Measurements from ENCODE around the gene KIRREL3. TPM values are rescaled to one million over a fixed set of nuclear protein-coding genes. Genes with fewer than 3 reads are reported as not detected.
A peak's percentile ranks its signal among the peaks of the same experiment; 100 is the strongest.

The KIRREL3 gene
- total RNA-seq, 1 donor from 2014 or later = 29.3 TPM

DNA sequence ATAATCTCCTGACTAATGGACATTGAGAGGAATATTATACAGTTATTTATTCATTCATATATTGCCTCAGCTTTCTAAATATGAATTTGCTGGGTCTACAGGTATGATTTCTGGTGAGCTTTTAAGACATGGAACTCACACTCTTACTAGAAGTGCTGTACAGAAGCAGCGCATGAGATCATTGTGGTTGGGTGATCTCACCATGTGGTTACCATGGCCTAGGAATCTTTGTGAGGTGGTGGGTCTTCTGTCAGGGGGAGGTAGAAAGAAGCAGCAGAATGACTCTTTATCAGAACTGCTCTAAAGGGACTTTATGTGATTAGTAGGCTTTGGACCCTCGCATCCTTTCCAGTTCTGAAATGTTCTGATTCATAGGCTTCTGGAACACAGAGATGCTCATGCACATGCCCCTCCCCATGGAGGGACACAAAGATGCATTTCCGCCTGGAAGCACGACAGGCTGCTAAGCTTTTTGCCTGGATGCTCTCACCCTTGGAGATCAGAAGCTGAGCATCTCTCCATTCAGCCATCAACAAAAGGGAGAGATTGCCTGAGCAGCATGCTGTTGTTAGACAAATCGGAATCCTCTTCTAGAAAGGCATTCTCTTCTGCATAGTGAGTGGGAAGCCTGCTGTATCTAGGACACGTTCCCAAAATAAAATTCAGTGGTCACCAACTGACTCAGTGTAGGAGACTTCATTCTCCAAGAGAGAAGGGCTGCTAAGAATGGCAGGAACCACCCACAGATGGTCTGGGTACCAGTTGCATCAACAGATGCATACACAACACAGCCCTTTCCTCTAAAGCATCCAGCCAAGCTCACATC lies 51.3 kb downstream of the KIRREL3 start:
- peak; percentile 73 for DNase-seq

DNA sequence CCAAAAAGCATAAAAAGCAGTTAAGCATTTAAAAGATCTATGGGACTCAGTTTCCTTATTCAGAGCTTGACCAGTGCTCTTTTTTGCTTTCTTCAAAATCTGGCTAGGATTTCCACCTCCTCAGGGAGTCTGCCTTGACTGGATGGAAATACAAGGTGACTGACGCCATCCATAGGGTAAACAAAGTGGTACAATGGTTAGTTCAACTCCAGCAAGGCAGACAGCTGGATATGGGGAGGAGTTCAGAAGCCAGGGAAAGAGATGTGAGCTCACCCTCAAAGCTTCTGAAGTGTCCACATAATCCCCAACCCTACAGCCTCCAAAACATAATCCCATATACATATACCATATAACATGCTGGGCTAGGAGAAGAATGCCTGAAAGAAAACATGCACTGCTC lies 52.0 kb downstream of the KIRREL3 start:
- DNase-seq = no peak

DNA sequence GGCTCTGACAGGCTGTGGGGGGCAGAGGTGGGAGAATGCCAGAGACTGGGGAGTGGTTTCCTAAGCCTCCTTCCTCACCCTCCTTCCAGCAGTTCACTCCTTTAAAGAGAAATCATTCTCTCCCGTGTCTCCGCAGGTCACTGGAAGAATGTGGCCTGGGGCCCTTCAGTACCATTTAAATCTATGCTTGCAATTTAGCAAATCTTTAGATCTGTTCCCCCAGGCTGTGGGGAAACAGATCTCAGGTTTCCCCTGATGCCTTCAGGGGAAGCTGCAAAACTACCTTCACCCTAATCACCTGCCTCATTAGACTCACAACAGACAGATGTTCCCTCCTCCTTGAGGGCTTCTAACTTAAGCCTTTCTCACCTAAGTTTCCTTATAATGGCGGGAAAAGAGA lies 55.3 kb downstream of the KIRREL3 start:
- no peak for DNase-seq

DNA sequence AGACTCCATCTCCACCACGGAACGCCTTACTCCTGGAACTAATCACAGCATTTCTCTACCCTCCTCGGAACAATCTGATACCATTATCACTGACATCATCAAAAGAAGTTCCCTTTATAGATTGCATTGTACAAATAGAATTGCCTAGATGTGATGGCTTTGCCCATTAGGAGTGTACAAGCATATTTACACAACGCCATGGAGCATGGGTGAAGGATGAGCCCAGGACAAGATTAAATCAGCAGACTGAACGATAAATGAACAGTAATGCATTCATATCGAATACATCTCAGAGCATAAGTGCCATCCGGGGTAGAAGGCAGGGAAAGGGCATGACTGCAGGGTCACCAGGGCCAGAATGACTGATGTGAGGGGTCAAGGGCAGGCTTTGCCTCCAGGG lies 57.3 kb downstream of the KIRREL3 start:
- no peak for DNase-seq

DNA sequence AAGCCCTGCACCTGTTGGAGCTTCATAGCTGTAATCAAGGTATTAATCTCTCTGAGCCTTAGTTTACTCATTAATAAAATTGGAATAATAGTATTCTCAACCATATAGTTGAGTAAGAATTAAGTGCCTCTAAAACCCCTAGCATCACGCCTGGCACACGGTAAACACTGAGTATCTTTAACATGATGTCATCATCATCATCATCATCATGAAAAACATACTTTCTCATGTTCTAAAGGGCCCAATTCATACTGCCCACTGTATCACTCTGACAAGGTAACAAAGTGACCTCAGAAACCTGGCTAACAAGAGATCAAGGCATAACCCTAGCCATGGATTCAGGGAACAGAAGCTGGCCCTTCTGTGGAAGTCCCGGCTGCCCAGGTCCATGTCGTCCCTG lies 58.4 kb downstream of the KIRREL3 start:
- no peak for DNase-seq

DNA sequence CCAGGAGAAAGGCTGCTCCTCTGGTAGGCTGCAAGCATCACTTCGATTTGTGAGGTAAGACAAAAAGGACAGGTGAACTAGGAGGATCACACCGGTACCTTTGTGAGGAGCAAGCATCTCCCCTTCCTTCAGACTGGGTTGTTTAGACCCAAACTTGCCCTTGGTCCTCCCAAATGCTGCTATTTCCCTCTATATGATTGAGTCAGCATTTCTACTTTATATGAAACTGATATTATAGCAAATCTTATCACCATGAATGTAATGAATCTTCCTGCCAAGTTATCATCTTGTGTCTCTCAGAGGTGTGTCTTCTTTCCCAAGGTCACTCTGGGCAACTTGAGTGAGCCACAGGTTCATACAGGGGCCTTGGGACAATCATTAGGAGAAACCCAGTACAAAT lies 61.0 kb downstream of the KIRREL3 start:
- no peak for DNase-seq

DNA sequence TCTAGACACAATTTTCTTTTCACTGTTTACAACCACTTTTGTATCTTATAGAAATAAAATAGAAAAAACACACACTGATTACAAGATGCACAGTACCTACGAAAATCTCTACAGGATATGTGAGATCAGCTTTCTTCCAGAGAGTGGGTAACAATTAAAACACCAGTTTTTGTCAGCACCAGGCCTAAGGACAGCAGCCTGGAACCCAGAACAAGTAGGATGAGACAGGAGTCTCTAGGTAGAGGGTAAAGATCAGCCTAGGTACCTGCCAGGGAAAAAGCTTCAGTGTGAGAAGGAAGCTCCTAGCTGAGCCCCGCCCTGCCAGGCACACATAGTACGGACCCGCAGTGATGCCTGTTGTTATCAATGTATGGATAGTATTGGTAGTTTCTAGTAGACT lies 61.9 kb downstream of the KIRREL3 start:
- no peak for DNase-seq

DNA sequence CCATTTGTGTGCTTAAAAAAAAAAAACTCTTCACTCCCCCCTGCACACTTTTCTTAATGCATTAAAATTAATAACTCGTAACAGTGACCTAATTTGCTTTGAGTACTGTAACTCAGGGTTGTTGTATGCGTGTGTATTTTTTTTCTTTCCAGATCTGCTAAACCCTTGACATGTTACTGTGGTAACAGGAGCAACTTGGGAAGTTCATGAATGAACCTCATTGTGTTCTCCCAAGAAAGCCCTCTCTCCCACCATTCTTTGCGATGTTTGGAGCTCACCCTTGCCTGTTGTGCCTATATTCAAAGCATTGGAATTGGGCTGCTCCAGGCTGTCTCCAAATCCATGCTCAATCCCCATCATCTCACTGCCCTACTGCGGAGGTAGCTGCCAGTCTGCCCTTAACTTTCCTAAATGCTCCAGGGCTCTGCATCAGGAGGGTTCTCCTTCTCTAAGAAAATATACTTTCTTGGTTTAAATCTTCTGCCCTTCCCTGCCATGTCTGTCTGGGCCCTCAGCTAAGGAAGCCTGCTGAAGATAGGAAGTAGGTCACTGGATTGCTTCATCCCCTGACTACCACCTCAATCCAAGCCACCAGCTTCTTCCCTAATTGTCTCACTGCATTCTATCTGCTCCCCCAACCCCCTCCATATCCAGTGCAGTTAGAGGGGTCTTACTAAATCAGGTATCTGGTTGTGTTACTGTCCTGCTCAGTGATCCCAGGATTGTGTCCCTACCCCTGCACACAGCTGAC lies 70.3 kb downstream of the KIRREL3 start:
- DNase-seq = no peak

DNA sequence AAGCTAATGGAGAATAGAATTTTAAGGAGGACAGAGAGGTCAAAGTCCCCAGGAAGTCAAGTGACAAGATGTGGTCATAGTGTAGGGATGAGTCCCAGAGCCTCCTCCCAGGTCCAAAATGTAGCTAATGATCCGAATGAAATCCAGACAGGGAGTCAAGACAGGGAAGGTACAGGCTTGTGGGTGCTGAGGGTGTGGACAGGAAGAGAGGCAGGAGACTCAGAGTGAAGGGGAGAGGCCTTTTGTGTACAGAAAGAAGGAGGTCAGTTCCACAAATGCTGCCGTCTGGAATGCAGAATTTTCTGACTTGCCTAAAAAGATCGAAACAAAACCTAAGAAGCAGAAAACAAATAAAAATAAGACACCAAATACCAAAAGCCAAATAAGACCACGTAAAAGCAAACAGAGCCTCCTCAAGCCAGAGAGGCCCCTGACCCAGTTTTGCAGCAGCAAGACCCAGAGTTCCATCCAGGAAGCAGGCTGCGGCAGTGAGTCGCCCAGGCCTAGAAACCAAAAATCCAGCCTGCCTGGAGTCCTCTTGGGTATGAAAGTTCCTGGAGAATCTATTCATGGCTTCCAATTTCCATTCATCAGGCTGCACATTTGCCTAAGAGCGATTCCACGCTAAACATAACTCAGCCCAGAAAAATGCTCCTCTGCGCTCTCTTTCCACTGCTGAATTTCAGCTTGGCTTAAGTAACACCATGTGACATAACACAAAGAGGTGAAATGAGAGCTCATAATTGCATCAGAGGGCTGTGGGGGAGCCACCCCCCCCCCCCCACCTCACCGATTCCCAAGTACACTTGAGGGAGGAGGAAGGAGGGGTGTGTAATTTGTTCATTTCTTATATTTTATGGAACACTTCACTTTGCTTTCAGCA lies 71.2 kb downstream of the KIRREL3 start:
- DNase-seq = no peak

DNA sequence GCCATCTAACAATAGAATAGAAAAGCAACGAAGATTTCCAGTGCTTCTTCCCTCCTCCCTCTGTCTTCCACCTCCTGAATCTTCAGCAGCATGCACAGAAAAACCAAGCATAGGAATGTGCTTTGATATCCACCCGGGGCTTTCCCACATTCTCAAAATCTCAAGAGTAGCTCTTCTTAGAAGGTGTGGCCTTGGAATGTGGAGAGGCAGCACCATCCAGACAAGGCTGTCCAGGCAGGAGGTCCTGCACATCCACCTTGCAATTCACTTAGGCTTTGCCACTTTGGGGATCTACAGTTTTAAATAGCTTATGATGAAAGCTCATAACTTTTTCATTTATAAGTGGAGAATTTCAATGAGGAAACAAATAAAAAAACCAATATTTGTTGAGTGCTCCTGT lies 72.9 kb downstream of the KIRREL3 start:
- DNase-seq = no peak

DNA sequence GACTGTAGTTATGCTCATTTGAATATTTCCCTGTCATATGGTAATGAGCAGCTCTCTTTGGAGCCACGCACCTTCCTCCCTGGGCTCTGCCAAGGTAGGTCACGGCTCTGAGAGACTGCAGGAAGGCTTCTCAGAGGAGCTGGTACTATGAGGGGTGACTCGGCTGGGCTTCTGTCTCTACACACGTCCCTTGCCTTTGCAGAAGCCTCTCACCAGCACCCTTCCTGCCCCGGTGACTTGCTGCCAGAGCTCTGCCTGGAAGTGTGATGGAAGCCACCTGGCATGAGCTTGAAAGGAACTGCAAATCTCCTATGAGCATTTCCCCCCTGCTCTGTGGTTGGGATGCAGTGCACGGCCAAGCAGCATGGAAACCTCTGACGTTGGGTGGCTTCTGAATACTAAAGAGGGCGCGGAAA lies 74.2 kb downstream of the KIRREL3 start:
- DNase-seq = peak; percentile 38

DNA sequence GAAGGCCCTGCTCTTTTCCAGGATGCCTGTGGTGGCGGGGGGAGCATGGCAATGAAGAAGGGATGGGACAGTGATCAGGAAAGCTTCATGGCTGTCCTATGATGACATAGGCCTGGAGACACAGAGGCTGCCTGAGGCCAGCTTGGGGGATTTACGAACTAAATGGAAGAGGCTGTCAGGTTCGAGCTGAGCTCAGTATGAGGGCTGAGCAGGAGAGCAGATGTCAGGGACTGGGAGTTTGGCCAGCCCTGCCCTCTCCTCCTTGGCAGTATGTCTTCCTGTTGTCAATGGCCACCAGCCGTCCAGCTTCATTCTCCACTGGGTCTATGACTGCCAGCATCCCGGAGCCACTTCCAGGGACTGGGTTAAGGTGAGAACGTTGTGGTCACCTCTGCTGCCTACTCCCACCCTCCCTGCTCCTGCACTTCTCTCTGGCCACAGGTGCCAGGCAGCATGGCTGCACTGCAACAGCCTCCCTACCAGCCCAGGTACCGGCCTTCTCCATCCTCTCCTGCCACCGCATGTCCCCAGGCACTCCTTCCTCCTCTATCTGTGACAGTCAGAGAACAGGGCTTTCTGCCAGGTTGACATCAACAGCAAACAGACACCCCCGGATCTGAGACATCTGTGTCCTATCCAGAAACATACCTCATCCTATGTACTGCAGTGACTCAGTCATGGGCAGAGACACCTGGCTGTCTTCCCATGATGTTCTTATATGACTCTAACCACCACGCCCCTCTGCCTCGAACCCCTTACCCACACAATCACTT lies 75.1 kb downstream of the KIRREL3 start:
- peak; percentile 72 for DNase-seq

DNA sequence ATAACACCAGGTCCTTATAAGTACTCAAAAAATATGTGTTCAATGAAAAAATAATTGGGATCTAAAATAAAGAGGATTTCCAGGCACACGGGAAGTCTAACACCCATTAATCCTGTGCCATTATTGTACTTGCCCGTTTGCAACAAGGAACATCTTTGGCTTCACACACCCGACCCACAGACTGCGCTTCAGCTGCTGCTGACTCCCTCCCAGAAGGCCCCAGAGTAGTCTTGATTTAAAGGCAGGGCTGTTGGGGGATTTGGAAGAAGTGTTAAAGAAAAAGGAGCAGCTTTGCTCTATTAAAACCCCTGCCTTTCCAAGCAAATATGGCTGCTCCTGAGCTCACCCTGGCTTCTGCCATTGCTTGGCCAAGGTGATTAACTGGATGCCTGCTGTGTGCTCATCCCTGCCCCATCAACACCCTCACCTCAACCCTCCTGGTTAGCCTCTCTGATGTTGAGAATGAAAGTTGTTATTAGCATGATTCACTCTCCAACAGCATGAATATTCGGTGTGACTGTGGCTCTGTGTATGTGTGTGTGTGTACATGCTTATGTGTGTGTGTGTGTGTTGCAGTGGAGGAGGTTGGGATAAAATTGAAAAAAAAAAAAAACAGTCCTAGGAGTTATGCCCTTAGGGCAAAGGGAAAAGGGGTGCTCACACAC lies 76.1 kb downstream of the KIRREL3 start:
- no peak for DNase-seq

DNA sequence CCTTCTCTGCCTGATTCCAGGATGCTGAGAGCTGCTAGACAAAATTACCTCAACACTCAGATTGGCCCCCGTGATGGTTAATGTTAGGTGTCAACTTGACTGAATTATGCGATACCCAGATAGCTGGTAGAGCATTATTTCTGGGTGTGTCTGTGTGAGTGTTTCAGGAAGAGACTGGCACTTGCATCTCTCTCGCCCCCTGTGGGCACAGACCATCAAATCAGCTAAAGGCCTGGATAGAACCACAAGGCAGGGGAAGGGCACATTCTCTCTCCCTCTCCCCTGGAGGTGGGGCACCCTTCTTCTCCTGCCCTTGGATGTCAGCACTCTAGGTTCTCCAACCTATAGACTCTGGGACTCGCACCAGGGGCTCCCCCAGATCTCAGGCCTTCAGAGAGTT lies 79.7 kb downstream of the KIRREL3 start:
- DNase-seq = no peak

DNA sequence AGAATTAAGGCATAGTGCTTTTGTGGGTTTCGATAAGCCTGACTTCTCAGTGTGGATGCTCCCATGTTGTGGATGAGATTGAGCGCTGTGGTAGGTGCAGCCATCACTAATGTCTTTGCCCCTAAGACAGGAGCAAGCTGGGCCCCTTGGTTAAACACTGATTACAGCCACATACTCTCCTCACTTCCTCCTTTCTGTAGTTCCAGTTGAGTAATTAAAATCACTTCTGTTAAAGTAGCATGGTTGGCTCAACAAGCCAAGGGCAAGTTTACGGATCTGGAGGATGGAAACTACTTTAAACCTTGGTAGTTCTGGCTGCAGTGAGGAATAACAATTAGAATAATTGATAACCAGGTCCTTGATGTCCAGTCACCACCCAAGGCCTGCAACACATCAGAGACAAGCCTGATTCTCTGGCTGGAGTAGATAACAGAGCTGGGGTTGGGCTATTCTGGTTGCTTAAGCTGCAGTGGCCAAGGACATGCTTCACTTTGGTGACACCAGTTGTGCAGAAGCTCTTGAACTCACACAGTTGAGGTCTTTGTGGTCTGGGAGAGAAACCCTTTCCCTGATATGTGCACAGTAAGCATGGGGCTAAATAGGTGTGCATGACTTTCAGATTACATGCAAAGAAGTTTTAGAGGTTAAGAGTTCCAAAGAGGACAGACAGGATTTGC lies 81.3 kb downstream of the KIRREL3 start:
- no peak for DNase-seq

DNA sequence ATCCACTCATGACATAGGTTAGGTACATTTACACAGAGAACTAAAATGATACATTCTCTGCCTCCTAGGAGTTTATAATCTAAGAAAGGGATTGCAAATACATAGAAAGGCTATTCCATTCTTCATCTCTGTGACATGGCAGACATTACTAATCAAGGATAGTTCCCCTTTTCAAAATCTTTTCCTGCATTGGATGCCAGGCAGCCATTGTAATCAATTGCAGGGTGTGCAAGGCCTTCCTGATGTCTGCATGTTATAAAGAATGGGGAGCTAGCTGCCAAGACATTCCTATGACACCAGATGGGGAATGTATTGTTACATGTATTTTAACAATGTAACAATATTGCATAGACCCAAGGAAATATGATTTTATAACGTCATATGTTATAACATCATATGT lies 82.0 kb downstream of the KIRREL3 start:
- no peak for DNase-seq

DNA sequence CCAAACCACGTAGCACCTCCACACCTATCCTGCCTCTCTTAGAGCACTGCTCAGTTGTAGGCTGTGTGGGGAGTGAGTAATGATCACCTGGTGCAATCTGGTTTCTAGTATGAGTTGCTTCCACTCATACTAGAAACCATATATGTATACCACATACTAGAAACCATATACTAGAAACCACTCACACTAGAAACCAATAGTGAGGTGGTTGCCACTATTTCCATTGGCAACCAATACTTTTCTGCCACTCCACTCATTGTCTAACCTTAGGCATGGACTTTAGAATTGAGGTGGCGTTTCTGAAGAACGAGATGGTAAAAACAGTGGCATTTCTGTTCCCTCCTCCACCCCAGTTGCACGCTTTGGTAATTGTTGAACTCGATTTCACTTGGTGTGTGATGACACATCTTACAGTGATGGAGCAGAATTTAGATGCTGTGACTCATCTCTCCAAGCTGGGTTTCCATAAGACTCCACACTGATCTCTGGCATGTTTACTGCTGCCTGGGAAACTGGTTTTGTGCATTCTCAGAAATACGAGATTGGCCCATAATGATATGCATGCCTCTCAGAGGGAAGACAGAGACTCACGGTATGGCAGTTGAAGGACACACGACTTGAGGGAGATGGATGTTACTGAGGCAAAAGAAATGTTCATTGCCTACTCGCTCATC lies 82.9 kb downstream of the KIRREL3 start:
- DNase-seq = peak; percentile 62

DNA sequence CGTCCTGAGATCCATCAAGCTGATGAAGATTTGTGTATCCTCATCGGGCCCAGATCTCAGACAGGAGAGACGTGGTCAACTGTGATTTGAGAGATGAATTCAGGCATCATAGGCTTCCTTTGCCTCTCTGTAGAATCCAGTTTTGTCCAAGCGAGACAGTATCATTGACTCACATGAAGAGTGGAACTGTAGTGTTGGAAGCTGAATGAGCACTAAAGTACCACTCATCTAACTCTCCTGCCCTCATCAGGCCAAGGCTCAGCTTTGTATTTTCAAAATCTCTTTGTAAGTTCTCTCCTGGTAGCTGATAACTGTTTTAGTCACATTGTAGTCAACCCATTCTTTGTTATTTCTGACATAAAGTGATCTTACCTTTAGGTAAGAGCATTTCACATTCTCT lies 85.1 kb downstream of the KIRREL3 start:
- no peak for DNase-seq

DNA sequence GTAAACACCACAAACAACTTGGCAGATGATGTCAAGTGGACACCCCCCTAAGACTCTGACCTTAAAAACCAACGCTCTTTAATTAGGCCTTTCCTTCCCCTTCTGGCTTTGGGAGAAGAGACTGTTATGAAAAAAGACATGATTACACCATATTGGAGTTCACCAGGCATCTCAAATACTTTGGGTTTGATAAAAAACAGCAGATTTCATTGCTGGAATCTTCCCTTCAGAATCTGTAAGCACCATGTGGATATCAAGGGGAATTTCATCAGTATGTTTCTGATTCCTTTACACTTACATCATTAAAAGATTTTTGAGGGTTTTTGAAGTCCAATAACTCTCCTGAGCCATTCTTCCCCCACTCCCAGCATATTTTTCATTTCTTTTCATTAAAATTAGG lies 85.6 kb downstream of the KIRREL3 start:
- no peak for DNase-seq

DNA sequence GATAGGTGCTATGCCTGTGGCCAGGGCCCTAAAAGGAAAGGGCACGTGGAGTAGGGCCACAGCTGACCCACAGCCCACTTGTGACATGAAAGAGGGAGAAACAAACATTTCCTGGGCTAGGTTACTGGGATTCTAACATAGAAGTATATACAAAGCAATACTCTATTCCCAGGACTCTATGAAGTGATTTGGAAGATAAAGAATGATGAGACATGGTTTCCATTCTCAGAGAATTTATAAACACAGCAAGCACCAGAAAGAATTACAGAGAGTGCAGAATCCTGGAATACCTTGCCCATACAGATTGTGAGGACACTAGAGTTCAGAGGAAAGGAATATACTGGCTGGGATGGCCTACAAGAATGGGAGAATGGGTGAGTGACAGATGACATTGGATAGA lies 86.4 kb downstream of the KIRREL3 start:
- no peak for DNase-seq
